NB4 (cell line): ENCODE data around the gene GFOD1.

ENCODE experiments used
- CTCF ChIP-seq: IDR thresholded peaks from one replicate; pipeline ENCODE4 v1.5.1; 2012; ENCODE audit warnings: low read depth, low read length
- MYC ChIP-seq: IDR thresholded peaks from 2 replicates; pipeline ENCODE4 v1.6.1; 2011; ENCODE audit warnings: low read depth, low read length
- POLR2A ChIP-seq: IDR thresholded peaks from 2 replicates; pipeline ENCODE4 v1.6.1; 2011; ENCODE audit warnings: mild to moderate bottlenecking; ENCODE audit not compliant: insufficient read length; ENCODE audit errors: extremely low read depth
- TF ChIP-seq, protein P1 (sequence below): IDR thresholded peaks from 2 replicates; pipeline ENCODE4 v1.6.1; 2011; ENCODE audit warnings: low read depth, low read length

DNA sequence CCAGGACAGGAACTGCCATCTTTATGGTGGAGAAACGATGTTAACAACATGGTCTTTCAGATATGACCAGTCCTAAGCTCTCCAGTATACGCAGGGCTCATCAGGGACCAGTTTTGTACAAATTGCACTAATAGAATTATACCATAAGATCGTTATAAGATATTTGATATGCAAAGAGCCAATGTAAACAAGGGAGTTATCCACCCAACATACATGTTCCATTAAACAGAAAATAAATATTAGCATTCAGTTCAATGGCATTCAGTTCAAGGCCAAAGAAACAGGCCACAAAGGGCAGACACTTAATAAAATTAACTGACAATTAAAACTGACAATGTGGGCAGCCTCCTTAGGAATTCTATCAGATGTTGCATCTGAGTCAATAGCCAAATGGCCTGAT is 2.6 kb downstream of the GFOD1 start:
- TF ChIP-seq POLR2A (no peak), CTCF (no peak), MYC (no peak)
- TF ChIP-seq, protein P1, sequence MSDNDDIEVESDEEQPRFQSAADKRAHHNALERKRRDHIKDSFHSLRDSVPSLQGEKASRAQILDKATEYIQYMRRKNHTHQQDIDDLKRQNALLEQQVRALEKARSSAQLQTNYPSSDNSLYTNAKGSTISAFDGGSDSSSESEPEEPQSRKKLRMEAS: no peak
